ENCODE data around the gene C4orf33. TPM values are rescaled to one million over a fixed set of nuclear protein-coding genes. Genes with fewer than 3 reads are reported as not detected.
"Not testable (repeated sequence)": the region's sequence is repeated elsewhere in the genome, so short reads cannot be mapped to it uniquely, and the experiment has no call there.

C4orf33 gene
- total RNA-seq, 1 donor from 2014 or later: 4.7 TPM

DNA sequence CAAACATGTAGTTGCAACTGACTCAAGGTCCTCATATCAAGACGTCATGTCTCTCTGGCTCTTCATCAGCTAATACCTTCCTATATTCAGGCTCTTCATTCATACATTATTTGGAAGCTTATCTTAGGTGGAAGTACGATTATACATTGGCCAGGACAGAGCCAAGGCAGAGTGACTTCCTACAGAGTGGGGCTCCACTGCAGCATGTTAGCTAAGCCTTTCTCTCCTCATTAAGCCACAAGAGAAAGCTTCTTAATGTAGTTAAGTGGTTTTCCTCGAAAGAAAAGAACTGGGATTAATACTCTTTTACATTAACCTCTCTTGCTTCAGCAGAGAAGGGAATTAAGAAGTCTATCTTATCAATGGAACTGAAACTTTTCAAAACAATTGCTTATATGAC lies 15.0 kb downstream of the C4orf33 start:
- Histone ChIP-seq H3K4me1 (peaks cover 15% of the 10 kb centered on the region), H3K4me3 (no peak overlapping the region), H3K9me3 (replicated peaks) (no peaks in the 10 kb centered on the region), H3K27ac (replicated peaks) (no peak overlapping the region), H3K27me3 (ENCODE audit: low read depth) (no peaks in the 10 kb centered on the region), H3K36me3 (peaks cover 3% of the 10 kb centered on the region)
- intact Hi-C loops (cut with micrococcal nuclease): no loop called here
- no peak for DNase-seq
- TF ChIP-seq, protein P1, sequence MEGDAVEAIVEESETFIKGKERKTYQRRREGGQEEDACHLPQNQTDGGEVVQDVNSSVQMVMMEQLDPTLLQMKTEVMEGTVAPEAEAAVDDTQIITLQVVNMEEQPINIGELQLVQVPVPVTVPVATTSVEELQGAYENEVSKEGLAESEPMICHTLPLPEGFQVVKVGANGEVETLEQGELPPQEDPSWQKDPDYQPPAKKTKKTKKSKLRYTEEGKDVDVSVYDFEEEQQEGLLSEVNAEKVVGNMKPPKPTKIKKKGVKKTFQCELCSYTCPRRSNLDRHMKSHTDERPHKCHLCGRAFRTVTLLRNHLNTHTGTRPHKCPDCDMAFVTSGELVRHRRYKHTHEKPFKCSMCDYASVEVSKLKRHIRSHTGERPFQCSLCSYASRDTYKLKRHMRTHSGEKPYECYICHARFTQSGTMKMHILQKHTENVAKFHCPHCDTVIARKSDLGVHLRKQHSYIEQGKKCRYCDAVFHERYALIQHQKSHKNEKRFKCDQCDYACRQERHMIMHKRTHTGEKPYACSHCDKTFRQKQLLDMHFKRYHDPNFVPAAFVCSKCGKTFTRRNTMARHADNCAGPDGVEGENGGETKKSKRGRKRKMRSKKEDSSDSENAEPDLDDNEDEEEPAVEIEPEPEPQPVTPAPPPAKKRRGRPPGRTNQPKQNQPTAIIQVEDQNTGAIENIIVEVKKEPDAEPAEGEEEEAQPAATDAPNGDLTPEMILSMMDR (IDR thresholded peaks at IDR 0.05; ENCODE audit: borderline replicate concordance): no peak

DNA sequence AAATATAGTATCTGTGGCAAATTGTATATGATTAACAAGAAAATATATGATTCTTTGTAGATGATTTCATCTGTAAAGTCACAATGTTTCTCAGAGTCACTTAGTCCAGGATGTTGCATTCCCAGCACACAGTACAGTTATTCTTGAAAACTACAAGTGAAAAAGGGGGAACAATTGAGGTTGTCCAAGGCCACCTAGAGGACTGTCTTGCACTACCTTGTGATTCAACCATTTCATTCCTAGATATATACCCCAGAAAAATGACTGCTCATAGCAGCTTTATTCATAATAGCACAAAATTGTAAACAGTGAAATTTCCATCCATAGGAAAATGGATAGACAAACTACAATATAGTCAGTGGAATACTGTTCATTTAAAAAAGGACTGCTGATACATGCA lies 16.0 kb downstream of the C4orf33 start:
- TF ChIP-seq, protein P1 (IDR thresholded peaks at IDR 0.05; ENCODE audit: borderline replicate concordance): no peak
- Histone ChIP-seq H3K27ac (replicated peaks) (no peak overlapping the region), H3K27me3 (ENCODE audit: low read depth) (no peaks in the 10 kb centered on the region), H3K36me3 (peaks cover 3% of the 10 kb centered on the region), H3K9me3 (replicated peaks) (no peaks in the 10 kb centered on the region), H3K4me3 (no peak overlapping the region), H3K4me1 (peaks cover 15% of the 10 kb centered on the region)
- no peak for DNase-seq
- intact Hi-C loops (cut with micrococcal nuclease): no loop called here

DNA sequence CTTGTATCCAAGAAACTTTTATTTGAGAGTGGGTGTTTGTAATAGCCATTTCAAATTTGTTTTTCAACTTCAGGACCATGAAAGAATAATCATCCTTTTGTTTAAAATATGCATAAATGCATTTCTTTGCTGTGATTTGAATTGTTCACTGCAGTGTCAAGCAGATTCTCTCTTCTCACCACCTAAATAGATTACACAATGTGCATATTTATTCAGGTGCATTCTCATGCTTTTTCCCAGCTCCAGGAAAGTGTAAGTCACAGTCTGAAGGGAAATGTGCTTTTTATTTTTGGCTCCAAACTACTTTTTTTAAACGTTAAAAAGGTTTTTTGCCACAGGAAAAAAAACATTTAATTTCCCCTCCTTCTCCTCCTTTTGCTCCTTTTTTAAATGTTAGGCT lies 17.5 kb downstream of the C4orf33 start:
- Histone ChIP-seq H3K4me3 (no peak overlapping the region), H3K9me3 (replicated peaks) (no peaks in the 10 kb centered on the region), H3K27me3 (ENCODE audit: low read depth) (no peaks in the 10 kb centered on the region), H3K4me1 (peaks cover 15% of the 10 kb centered on the region), H3K27ac (replicated peaks) (no peak overlapping the region), H3K36me3 (peaks cover 3% of the 10 kb centered on the region)
- TF ChIP-seq, protein P1 (IDR thresholded peaks at IDR 0.05; ENCODE audit: borderline replicate concordance): no peak
- intact Hi-C loops (cut with micrococcal nuclease): no loop called here
- no peak for DNase-seq

DNA sequence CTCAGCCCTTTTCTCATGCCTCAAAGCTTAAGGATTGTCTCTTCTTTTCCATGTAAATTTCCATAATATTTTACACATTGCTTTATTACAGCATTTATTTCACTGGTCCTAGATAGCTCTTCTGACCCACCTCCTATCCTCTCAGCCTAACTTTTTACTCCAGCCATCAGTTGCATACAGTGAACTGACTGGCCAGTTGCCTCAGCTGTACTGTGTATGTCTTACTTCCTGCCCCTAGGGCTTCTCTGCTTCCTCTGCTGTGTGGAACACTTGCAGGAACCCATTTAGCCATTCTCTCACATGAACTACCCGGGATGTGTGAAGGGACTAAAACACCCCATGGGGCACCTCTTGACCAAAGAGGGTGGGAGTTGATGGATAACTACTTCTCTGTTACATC lies 18.0 kb downstream of the C4orf33 start:
- no peak overlapping the region for H3K4me3 ChIP-seq
- intact Hi-C loops (cut with micrococcal nuclease): no loop called here
- no peak overlapping the region for H3K27ac ChIP-seq (replicated peaks)
- H3K4me1 ChIP-seq: peaks cover 15% of the 10 kb centered on the region
- TF ChIP-seq, protein P1 (IDR thresholded peaks at IDR 0.05; ENCODE audit: borderline replicate concordance): no peak
- peaks cover 3% of the 10 kb centered on the region for H3K36me3 ChIP-seq
- no peaks in the 10 kb centered on the region for H3K27me3 ChIP-seq (ENCODE audit: low read depth)
- H3K9me3 ChIP-seq (replicated peaks): no peaks in the 10 kb centered on the region
- DNase-seq: no peak

DNA sequence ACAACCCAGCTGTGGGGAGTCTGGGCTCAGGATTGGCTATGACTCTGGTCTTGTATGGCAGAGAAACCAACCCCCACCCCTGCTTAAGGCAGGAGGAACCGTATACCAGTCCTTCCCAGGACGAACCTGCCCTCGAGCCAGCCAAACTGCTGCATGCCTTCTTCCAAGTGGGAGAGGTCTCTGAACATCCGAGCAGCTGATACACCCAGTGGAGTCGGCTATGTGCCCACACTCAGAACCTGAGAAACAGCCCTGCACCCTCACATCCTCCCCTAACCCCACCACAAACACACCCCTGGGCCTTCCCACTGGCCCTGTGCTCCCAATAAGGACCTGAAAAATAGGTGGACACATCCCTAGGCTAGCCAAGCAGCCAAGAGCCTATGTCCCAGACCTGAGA lies 21.8 kb downstream of the C4orf33 start:
- H3K4me3 ChIP-seq: no peak overlapping the region
- no peaks in the 10 kb centered on the region for H3K36me3 ChIP-seq
- H3K27ac ChIP-seq (replicated peaks): no peak overlapping the region
- intact Hi-C loops (cut with micrococcal nuclease): no loop called here
- DNase-seq: no peak
- TF ChIP-seq, protein P1 (IDR thresholded peaks at IDR 0.05; ENCODE audit: borderline replicate concordance): no peak
- H3K27me3 ChIP-seq (ENCODE audit: low read depth): no peaks in the 10 kb centered on the region
- no peaks in the 10 kb centered on the region for H3K4me1 ChIP-seq
- no peaks in the 10 kb centered on the region for H3K9me3 ChIP-seq (replicated peaks)

DNA sequence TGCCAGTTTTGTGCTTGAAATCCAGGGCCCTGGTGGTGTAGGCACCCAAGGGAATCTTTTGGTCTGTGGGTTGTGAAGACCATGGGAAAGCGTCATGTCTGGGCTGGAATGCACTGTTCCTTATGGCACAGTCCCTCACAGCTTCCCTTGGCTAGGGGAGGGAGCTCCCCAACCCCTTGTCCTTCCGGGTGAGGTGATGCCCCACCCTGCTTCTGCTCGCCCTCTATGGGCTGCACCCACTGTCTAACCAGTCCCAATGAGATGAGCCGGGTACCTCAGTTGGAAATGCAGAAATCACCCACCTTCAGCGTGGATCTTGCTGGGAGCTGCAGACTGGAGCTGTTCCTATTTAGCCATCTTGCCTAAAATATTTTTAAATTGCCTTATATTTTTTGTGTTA lies 30.7 kb downstream of the C4orf33 start:
- H3K27ac ChIP-seq (replicated peaks); H3K36me3 ChIP-seq; H3K4me1 ChIP-seq; H3K4me3 ChIP-seq; DNase-seq; H3K27me3 ChIP-seq (ENCODE audit: low read depth); intact Hi-C loops (cut with micrococcal nuclease): not testable (repeated sequence)
- H3K9me3 ChIP-seq (replicated peaks): peaks cover 12% of the 10 kb centered on the region
